B cell (primary cell): Measurements from ENCODE around the gene FOXB2.

Experiments used
- EZH2 ChIP-seq: IDR thresholded peaks from 2 replicates; pipeline ENCODE4 v1.6.1; 2012; ENCODE audit warnings: borderline replicate concordance, low read depth, mild to moderate bottlenecking, moderate library complexity, low read length; ENCODE audit not compliant: insufficient read depth, poor library complexity, severe bottlenecking
- TF ChIP-seq, protein P1 (sequence below): fragments of 200-600 bp; IDR thresholded peaks from one replicate; pipeline ENCODE4 v1.8.0; 2022; ENCODE audit warnings: antibody characterized with exemption, mild to moderate bottlenecking

DNA sequence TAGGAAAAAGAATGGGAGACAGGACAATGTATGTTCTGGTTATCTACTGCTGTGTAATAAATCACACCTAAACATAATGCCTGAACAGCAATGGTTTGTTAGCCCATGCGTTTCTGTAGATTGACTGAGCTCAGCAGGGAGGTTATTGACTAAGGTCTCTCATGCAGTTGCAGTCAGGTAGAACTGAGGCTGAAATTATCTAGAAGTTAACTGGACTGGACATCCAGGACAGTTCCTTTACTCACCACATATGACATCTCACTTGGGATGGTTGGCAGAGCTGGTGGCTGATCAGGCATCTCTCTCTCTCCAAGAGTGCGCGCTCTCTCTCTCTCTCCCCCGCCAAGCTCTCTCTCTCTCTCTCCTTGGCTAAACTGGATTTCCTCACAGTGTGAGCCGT is 8.9 kb upstream of the FOXB2 start:
- no peak for TF ChIP-seq EZH2
- TF ChIP-seq, protein P1, sequence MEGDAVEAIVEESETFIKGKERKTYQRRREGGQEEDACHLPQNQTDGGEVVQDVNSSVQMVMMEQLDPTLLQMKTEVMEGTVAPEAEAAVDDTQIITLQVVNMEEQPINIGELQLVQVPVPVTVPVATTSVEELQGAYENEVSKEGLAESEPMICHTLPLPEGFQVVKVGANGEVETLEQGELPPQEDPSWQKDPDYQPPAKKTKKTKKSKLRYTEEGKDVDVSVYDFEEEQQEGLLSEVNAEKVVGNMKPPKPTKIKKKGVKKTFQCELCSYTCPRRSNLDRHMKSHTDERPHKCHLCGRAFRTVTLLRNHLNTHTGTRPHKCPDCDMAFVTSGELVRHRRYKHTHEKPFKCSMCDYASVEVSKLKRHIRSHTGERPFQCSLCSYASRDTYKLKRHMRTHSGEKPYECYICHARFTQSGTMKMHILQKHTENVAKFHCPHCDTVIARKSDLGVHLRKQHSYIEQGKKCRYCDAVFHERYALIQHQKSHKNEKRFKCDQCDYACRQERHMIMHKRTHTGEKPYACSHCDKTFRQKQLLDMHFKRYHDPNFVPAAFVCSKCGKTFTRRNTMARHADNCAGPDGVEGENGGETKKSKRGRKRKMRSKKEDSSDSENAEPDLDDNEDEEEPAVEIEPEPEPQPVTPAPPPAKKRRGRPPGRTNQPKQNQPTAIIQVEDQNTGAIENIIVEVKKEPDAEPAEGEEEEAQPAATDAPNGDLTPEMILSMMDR: no peak
